Lower lobe of right lung (tissue), 2 donors: ENCODE data around the gene UTS2B. TPM values are rescaled to one million over a fixed set of nuclear protein-coding genes. Genes with fewer than 3 reads are reported as not detected.

Experiments used
- ATAC-seq, 2 donors: fragments of 200-7000 bp; cut with Tn5 transposase; one replicate each; pipeline ENCODE4 v1.9.1; 2020 to 2022; ENCODE audit warnings: mild to moderate bottlenecking in 2 of 2, moderate library complexity in 2 of 2
- DNase-seq: peaks from one replicate; pipeline ENCODE4 v3.0.0-alpha.2; 2020
- H3K27ac ChIP-seq: fragments of 200-600 bp; one replicate; pipeline ENCODE4 v1.8.0; 2022
- H3K27me3 ChIP-seq: fragments of 200-600 bp; one replicate; pipeline ENCODE4 v1.8.0; 2022; ENCODE audit warnings: low read depth
- H3K36me3 ChIP-seq: fragments of 200-600 bp; one replicate; pipeline ENCODE4 v1.8.0; 2022; ENCODE audit warnings: mild to moderate bottlenecking
- H3K4me1 ChIP-seq: fragments of 200-600 bp; one replicate; pipeline ENCODE4 v1.8.0; 2022
- H3K4me3 ChIP-seq: fragments of 200-600 bp; one replicate; pipeline ENCODE4 v1.8.0; 2022; ENCODE audit warnings: mild to moderate bottlenecking
- H3K9me3 ChIP-seq: fragments of 200-600 bp; one replicate; pipeline ENCODE4 v1.8.0; 2022
- intact Hi-C: fragments of 100-400 bp; cut with DNase I; formaldehyde crosslinking; loops from one replicate; pipeline ENCODE4 v1.11.0; 2022
- total RNA-seq: library from RNA; stranded (reverse); fragmentation: NEBNext Ultra II Directional; extraction: Animal tissue kit (Norgen Biotek cat#: 25700); gene quantifications from one replicate; pipeline ENCODE4 v1.2.1, GENCODE V29; 2021
- TF ChIP-seq, protein P1 (sequence below): fragments of 200-600 bp; IDR thresholded peaks from one replicate; pipeline ENCODE4 v1.8.0; 2022; ENCODE audit warnings: antibody characterized with exemption, mild to moderate bottlenecking
- donor health status: DM: no; HTN: yes; CAD: no; lungs with severe emphysema.

The UTS2B gene
- total RNA-seq, 1 donor from 2014 or later: 0.44 TPM

DNA sequence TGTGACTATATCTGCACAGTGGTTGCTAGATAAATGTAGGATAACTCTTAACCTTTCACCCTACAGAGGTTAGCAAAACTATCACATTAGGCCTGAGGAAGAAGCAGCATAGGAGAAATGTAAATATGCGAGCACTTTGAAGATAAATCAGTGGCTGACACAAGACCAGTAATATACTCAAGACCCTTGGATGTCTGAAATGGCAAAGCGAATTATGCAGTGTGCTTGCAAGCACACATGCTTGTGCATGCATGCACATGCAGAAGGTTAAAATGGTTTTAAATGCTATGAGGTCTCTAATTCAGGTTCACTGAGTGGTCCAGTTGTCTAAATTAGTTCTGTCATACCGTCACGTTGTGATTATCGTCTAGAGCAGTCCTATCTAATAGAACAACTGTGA is 13.6 kb upstream of the UTS2B start:
- Histone ChIP-seq H3K36me3 (no peaks in the 10 kb centered on the region), H3K4me1 (peaks cover 48% of the 10 kb centered on the region), H3K27me3 (no peaks in the 10 kb centered on the region), H3K4me3 (no peak overlapping the region), H3K27ac (no peak overlapping the region), H3K9me3 (no peaks in the 10 kb centered on the region)
- no peak for DNase-seq
- TF ChIP-seq, protein P1, sequence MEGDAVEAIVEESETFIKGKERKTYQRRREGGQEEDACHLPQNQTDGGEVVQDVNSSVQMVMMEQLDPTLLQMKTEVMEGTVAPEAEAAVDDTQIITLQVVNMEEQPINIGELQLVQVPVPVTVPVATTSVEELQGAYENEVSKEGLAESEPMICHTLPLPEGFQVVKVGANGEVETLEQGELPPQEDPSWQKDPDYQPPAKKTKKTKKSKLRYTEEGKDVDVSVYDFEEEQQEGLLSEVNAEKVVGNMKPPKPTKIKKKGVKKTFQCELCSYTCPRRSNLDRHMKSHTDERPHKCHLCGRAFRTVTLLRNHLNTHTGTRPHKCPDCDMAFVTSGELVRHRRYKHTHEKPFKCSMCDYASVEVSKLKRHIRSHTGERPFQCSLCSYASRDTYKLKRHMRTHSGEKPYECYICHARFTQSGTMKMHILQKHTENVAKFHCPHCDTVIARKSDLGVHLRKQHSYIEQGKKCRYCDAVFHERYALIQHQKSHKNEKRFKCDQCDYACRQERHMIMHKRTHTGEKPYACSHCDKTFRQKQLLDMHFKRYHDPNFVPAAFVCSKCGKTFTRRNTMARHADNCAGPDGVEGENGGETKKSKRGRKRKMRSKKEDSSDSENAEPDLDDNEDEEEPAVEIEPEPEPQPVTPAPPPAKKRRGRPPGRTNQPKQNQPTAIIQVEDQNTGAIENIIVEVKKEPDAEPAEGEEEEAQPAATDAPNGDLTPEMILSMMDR: no peak
- intact Hi-C loops: no loop called here
- ATAC-seq: no peak

- ATAC-seq: no peak
These were observed 12.8 kb upstream of the UTS2B start for GRCh38 chr3:191343115-191343514.

GRCh38 chr3:191342411-191342810 is 12.1 kb upstream of the UTS2B start:
- Histone ChIP-seq H3K27ac (no peak overlapping the region), H3K4me3 (no peak overlapping the region), H3K9me3 (no peaks in the 10 kb centered on the region), H3K36me3 (no peaks in the 10 kb centered on the region), H3K27me3 (no peaks in the 10 kb centered on the region), H3K4me1 (peaks cover 57% of the 10 kb centered on the region)
- peak in 1 of 2 donors; percentile 19 for ATAC-seq
- TF ChIP-seq, protein P1: no peak
- no peak for DNase-seq
- intact Hi-C loops: no loop called here

More at GRCh38 chr3:191343115-191343514, 12.8 kb upstream of the UTS2B start:
- Histone ChIP-seq H3K36me3 (no peaks in the 10 kb centered on the region), H3K9me3 (no peaks in the 10 kb centered on the region), H3K4me3 (no peak overlapping the region), H3K4me1 (peaks cover 51% of the 10 kb centered on the region), H3K27me3 (no peaks in the 10 kb centered on the region), H3K27ac (no peak overlapping the region)
- DNase-seq: no peak
- intact Hi-C loops: no loop called here
- TF ChIP-seq, protein P1: no peak

DNA sequence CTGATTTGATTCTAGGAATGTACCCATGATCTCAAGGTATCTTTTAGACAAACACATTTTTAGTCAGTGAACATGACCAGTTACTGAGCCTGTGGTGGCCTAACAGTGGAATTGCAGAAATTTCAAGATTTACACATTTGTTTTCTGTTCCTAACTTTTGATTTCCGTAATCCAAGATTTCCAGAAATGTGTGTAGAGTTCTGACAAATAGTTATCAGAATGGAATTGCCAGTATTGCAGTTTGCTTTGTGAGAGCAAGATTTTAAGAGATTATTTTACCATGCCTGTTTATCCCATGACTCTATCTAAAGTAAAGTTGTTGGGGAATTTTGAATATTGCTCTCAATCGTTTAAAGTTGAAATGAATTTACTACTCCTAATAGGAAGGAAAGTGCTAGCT is 11.7 kb upstream of the UTS2B start:
- DNase-seq (no peak), ATAC-seq (no peak)
- no peaks in the 10 kb centered on the region for H3K36me3 ChIP-seq
- no peak overlapping the region for H3K27ac ChIP-seq
- intact Hi-C loops: no loop called here
- H3K27me3 ChIP-seq: no peaks in the 10 kb centered on the region
- TF ChIP-seq, protein P1: no peak
- no peak overlapping the region for H3K4me3 ChIP-seq
- H3K9me3 ChIP-seq: no peaks in the 10 kb centered on the region
- peaks cover 60% of the 10 kb centered on the region for H3K4me1 ChIP-seq

GRCh38 chr3:191340966-191341365 is 10.6 kb upstream of the UTS2B start:
- peaks cover 60% of the 10 kb centered on the region for H3K4me1 ChIP-seq
- no peaks in the 10 kb centered on the region for H3K36me3 ChIP-seq
- no peak overlapping the region for H3K4me3 ChIP-seq
- intact Hi-C loops: no loop called here
- TF ChIP-seq, protein P1: no peak
- DNase-seq (no peak), ATAC-seq (no peak)
- no peak overlapping the region for H3K27ac ChIP-seq
- no peaks in the 10 kb centered on the region for H3K9me3 ChIP-seq
- no peaks in the 10 kb centered on the region for H3K27me3 ChIP-seq

- Histone ChIP-seq H3K36me3 (no peaks in the 10 kb centered on the region), H3K9me3 (no peaks in the 10 kb centered on the region), H3K27ac (no peak overlapping the region), H3K4me1 (peaks cover 60% of the 10 kb centered on the region), H3K27me3 (no peaks in the 10 kb centered on the region), H3K4me3 (no peak overlapping the region)
- TF ChIP-seq, protein P1: no peak
- ATAC-seq: no peak
- no peak for DNase-seq
- intact Hi-C loops: no loop called here
These were observed 10.0 kb upstream of the UTS2B start for GRCh38 chr3:191340351-191340750.
